Measurements from ENCODE around the gene SNED1. TPM values are rescaled to one million over a fixed set of nuclear protein-coding genes. Genes with fewer than 3 reads are reported as not detected.
A peak's percentile ranks its signal among the peaks of the same experiment; 100 is the strongest.

Gene SNED1
- total RNA-seq, 4 donors from 2014 or later, result 18.5 to 87.1 (median 21.9) TPM

- H3K4me3 ChIP-seq, result no peak overlapping the region
- H3K36me3 ChIP-seq, result no peaks in the 10 kb centered on the region
- intact Hi-C loops (cut with DNase I; ENCODE audit: low total_unique reads), result no loop called here
- no peaks in the 10 kb centered on the region for H3K27me3 ChIP-seq
- H3K4me1 ChIP-seq, result peaks cover 0 to 13% of the 10 kb centered on the region in 2 donors
- TF ChIP-seq CTCF (IDR thresholded peaks at IDR 0.05) (peak; percentile 24 to 41 (median 37)), POLR2A (IDR thresholded peaks at IDR 0.05) (no peak)
- peak overlapping the region in 1 of 2 donors; percentile 41 for H3K27ac ChIP-seq
- peak; percentile 30 to 48 for DNase-seq
- H3K9me3 ChIP-seq, result no peaks in the 10 kb centered on the region
Measured at GRCh38 chr2:240989451-240990265, 8.8 kb upstream of the SNED1 start.

GRCh38 chr2:240990266-240990529, 8.2 kb upstream of the SNED1 start:
- no peaks in the 10 kb centered on the region for H3K9me3 ChIP-seq
- intact Hi-C loops (cut with DNase I; ENCODE audit: low total_unique reads), result no loop called here
- no peak overlapping the region for H3K4me3 ChIP-seq
- H3K27me3 ChIP-seq, result no peaks in the 10 kb centered on the region
- no peaks in the 10 kb centered on the region for H3K36me3 ChIP-seq
- peaks cover 0 to 13% of the 10 kb centered on the region in 2 donors for H3K4me1 ChIP-seq
- peak overlapping the region in 1 of 2 donors; percentile 85 for H3K27ac ChIP-seq
- no peak for DNase-seq
- TF ChIP-seq POLR2A (IDR thresholded peaks at IDR 0.05) (no peak), CTCF (IDR thresholded peaks at IDR 0.05) (no peak)

- no peak for TF ChIP-seq POLR2A (IDR thresholded peaks at IDR 0.05)
- TF ChIP-seq CTCF (IDR thresholded peaks at IDR 0.05), result no peak
- intact Hi-C loops (cut with DNase I; ENCODE audit: low total_unique reads), result no loop called here
- Histone ChIP-seq H3K27ac (peak overlapping the region; percentile 72 to 85), H3K4me3 (no peak overlapping the region), H3K36me3 (no peaks in the 10 kb centered on the region), H3K4me1 (peaks cover 0 to 13% of the 10 kb centered on the region in 2 donors), H3K27me3 (no peaks in the 10 kb centered on the region), H3K9me3 (no peaks in the 10 kb centered on the region)
- peak; percentile 16 to 19 for DNase-seq
Measured at GRCh38 chr2:240990726-240991377, 7.6 kb upstream of the SNED1 start.

DNA sequence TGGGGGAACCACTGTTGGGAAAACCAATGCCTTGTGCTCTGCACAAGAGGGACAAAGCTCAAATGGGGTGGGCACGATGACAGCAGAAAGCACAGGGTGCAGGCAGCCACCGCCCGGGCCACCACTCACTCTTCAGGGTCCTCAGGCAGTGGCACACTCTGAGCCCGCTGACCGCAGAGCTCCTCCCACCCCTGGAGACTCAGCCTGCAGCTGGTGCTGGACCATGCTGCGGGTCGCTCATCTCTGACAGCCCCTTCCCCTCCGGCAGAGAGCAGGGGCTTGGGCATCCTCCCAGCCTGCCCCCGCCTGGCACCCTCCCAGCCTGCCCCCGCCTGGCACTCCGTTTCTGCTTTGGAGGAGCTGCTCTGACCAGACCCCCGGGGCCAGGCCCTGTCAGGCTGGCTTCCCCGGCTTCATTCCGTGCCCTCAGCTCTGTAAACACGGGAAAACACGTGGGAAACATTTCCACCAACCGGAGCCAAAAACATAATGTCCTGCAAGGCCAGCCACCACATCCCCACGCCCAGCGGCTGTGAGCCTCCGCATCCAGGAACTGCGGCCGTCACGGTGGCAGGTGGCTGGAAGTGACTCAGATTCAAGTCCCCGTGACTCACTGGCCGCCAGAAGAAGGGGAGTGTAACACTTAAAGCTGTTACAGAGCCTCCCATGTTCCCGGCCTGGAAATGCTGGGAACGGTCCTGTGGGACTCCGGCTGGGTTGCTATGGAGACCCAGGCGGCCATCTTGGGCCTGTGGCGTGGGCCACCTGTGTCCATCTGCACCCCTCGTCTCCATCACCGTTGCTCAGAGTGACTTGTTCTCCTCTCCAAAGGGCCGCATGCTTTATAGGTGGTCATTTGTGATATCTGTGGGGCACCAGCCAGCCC, 6.8 kb upstream of the SNED1 start:
- Histone ChIP-seq H3K36me3 (no peaks in the 10 kb centered on the region), H3K27ac (peak overlapping the region; percentile 72 to 85), H3K27me3 (no peaks in the 10 kb centered on the region), H3K4me3 (no peak overlapping the region), H3K9me3 (no peaks in the 10 kb centered on the region), H3K4me1 (peaks cover 0 to 19% of the 10 kb centered on the region in 2 donors)
- TF ChIP-seq CTCF (IDR thresholded peaks at IDR 0.05) (no peak), POLR2A (IDR thresholded peaks at IDR 0.05) (peak in 1 of 2 donors; percentile 26)
- intact Hi-C loops (cut with DNase I; ENCODE audit: low total_unique reads), result no loop called here
- peak; percentile 87 to 93 for DNase-seq
